Neutrophil (primary cell): ENCODE measurements around the gene RGS3.

Source experiments
- H3K27ac ChIP-seq: fragments of 200-600 bp; sonication (generic); 2 replicates; pipeline ENCODE4 v1.5.1; 2016; ENCODE audit warnings: mild to moderate bottlenecking, moderate library complexity
- H3K27me3 ChIP-seq: fragments of 200-600 bp; sonication (generic); 2 replicates; pipeline ENCODE4 v1.6.0; 2016; ENCODE audit warnings: mild to moderate bottlenecking
- H3K36me3 ChIP-seq: fragments of 200-600 bp; sonication (generic); 2 replicates; pipeline ENCODE4 v1.5.1; 2017
- H3K4me1 ChIP-seq, 2 experiments: fragments of 200-600 bp in 1 of 2; sonication (generic) in 1 of 2; 1 replicate in 1 of 2; 2 replicates in 1 of 2; pipeline versions ENCODE4 v1.5.1 to v1.6.1; 2013 to 2016; ENCODE audit warnings: low read depth in 1 of 2, low read length in 1 of 2, mild to moderate bottlenecking in 1 of 2, moderate library complexity in 1 of 2; ENCODE audit not compliant: control insufficient read depth in 1 of 2, insufficient read depth in 1 of 2
- H3K4me3 ChIP-seq, 2 experiments: fragments of 200-600 bp in 1 of 2; sonication (generic) in 1 of 2; 1 replicate in 1 of 2; 2 replicates in 1 of 2; pipeline ENCODE4 v1.5.1; 2013 to 2016; ENCODE audit warnings: low read depth in 1 of 2, low read length in 1 of 2, mild to moderate bottlenecking in 1 of 2, moderate library complexity in 1 of 2
- H3K9me3 ChIP-seq: fragments of 200-600 bp; sonication (generic); 2 replicates; pipeline ENCODE4 v1.5.1; 2016
- CTCF ChIP-seq: fragments of 200-600 bp; sonication (generic); IDR thresholded peaks from 2 replicates; pipeline ENCODE4 v1.5.1; 2016; ENCODE audit warnings: antibody characterized with exemption

Gene RGS3

GRCh38 chr9:113640418-113640817, 176.9 kb downstream of the RGS3 start:
- H3K36me3 ChIP-seq, result no peaks in the 10 kb centered on the region
- H3K9me3 ChIP-seq, result no peaks in the 10 kb centered on the region
- TF ChIP-seq CTCF, result no peak
- no peaks in the 10 kb centered on the region for H3K4me1 ChIP-seq
- H3K27me3 ChIP-seq, result peaks cover 5% of the 10 kb centered on the region
- no peak overlapping the region for H3K4me3 ChIP-seq
- H3K27ac ChIP-seq, result no peak overlapping the region

GRCh38 chr9:113641100-113641885, 177.8 kb downstream of the RGS3 start:
- H3K27ac ChIP-seq, result no peak overlapping the region
- no peak overlapping the region for H3K4me3 ChIP-seq
- H3K27me3 ChIP-seq, result no peaks in the 10 kb centered on the region
- no peaks in the 10 kb centered on the region for H3K9me3 ChIP-seq
- TF ChIP-seq CTCF, result no peak
- H3K4me1 ChIP-seq, result no peaks in the 10 kb centered on the region
- no peaks in the 10 kb centered on the region for H3K36me3 ChIP-seq

GRCh38 chr9:113644321-113644720, 180.8 kb downstream of the RGS3 start:
- no peaks in the 10 kb centered on the region for H3K9me3 ChIP-seq
- H3K4me1 ChIP-seq, result no peaks in the 10 kb centered on the region
- no peak overlapping the region for H3K27ac ChIP-seq
- H3K27me3 ChIP-seq, result no peaks in the 10 kb centered on the region
- no peaks in the 10 kb centered on the region for H3K36me3 ChIP-seq
- TF ChIP-seq CTCF, result no peak
- H3K4me3 ChIP-seq, result no peak overlapping the region

GRCh38 chr9:113645227-113645977, 181.9 kb downstream of the RGS3 start:
- no peaks in the 10 kb centered on the region for H3K36me3 ChIP-seq
- no peaks in the 10 kb centered on the region for H3K27me3 ChIP-seq
- TF ChIP-seq CTCF, result no peak
- no peaks in the 10 kb centered on the region for H3K9me3 ChIP-seq
- H3K4me3 ChIP-seq, result no peak overlapping the region
- H3K27ac ChIP-seq, result no peak overlapping the region
- H3K4me1 ChIP-seq, result no peaks in the 10 kb centered on the region

GRCh38 chr9:113645978-113646253, 182.4 kb downstream of the RGS3 start:
- Histone ChIP-seq H3K4me1 (no peaks in the 10 kb centered on the region), H3K27ac (no peak overlapping the region), H3K27me3 (no peaks in the 10 kb centered on the region), H3K9me3 (no peaks in the 10 kb centered on the region), H3K36me3 (no peaks in the 10 kb centered on the region), H3K4me3 (no peak overlapping the region)
- no peak for TF ChIP-seq CTCF
